ENCODE data around the gene DUSP2. TPM values are rescaled to one million over a fixed set of nuclear protein-coding genes. Genes with fewer than 3 reads are reported as not detected.

DUSP2 gene
- total and polyA plus RNA-seq, 2 donors (not counting 1 experiment from before 2014, with no cell fraction given), result 0.17 to 0.33 TPM

DNA sequence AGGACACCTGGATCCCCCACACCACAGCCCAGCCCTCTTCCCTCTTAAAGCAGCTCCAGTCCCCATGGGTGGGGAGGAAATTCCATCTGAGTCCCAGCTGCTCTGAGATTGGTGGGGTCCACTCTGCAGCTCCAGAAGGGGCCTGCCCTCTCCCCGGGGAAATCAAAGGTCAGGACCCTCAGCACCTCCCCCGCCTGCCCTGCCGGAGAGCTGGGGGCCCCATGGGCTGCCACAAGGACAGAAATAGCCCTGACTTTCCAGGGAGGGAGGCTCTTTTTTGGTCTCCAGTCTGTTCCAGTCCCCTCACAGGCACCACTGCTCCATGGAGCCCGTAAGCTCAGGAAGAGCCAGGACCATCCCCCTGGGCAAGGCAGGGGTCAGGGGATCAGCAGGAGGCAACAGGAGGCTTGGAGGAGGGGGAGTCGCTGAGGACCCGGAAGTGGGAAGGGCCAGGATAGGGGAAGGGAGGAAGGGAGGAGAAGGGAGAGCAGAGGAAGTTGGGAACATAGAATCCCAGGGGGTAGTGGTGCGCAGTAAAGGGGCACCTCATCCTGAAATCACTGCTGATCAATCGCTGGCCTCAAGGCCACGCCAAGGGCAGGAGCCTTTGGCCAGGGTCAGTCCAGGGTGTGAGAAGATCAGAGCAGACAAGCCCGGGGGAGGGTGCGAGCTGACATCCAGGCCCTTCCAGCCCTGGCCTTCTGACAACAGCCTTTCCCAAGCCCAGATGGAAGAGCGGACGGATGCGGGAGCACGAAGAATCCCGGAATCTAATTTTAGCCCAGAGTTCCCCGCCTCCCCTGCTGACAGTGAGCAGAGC lies 36.5 kb downstream of the DUSP2 start:
- no peak overlapping the region for H3K4me2 ChIP-seq (ENCODE audit: extremely low read depth, insufficient read depth, low read length)
- H3K9me3 ChIP-seq (ENCODE audit: control insufficient read depth, insufficient read depth, low read depth, low read length), result no peaks in the 10 kb centered on the region
- H3K36me3 ChIP-seq (ENCODE audit: control insufficient read depth, insufficient read depth, low read length), result no peaks in the 10 kb centered on the region
- H3K4me3 ChIP-seq (replicated peaks in 1 of 4; ENCODE audit: control extremely low read depth in 1 of 4, insufficient read depth in 1 of 4, low read depth in 3 of 4, low read length in 4 of 4), result no peak overlapping the region
- peaks cover 10% of the 10 kb centered on the region for H3K27me3 ChIP-seq (ENCODE audit: control insufficient read depth, insufficient read depth, low read length)
- H3K79me2 ChIP-seq (ENCODE audit: control insufficient read depth, insufficient read depth, low read length), result no peaks in the 10 kb centered on the region
- no peak for TF ChIP-seq EZH2 (IDR thresholded peaks at IDR 0.05; ENCODE audit: low read length, missing control alignments)
- TF ChIP-seq, protein P1, sequence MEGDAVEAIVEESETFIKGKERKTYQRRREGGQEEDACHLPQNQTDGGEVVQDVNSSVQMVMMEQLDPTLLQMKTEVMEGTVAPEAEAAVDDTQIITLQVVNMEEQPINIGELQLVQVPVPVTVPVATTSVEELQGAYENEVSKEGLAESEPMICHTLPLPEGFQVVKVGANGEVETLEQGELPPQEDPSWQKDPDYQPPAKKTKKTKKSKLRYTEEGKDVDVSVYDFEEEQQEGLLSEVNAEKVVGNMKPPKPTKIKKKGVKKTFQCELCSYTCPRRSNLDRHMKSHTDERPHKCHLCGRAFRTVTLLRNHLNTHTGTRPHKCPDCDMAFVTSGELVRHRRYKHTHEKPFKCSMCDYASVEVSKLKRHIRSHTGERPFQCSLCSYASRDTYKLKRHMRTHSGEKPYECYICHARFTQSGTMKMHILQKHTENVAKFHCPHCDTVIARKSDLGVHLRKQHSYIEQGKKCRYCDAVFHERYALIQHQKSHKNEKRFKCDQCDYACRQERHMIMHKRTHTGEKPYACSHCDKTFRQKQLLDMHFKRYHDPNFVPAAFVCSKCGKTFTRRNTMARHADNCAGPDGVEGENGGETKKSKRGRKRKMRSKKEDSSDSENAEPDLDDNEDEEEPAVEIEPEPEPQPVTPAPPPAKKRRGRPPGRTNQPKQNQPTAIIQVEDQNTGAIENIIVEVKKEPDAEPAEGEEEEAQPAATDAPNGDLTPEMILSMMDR (conservative IDR thresholded peaks at IDR 0.05 in 1 of 2, IDR thresholded peaks at IDR 0.05 in 1 of 2; ENCODE audit: low read depth in 1 of 2, low read length in 2 of 2), result no peak
- no peaks in the 10 kb centered on the region for H3K4me1 ChIP-seq (ENCODE audit: control insufficient read depth, extremely low read depth, insufficient read depth, low read length)
- no peak overlapping the region for H3K27ac ChIP-seq (ENCODE audit: insufficient read depth, low read length)
- H4K20me1 ChIP-seq (ENCODE audit: control insufficient read depth, extremely low read depth, insufficient read depth, low read length), result no peaks in the 10 kb centered on the region
- no peak overlapping the region for H2AFZ ChIP-seq (ENCODE audit: low read length)
- H3K9ac ChIP-seq (ENCODE audit: insufficient read depth, low read length), result no peak overlapping the region
- no peak for DNase-seq (ENCODE audit: low read depth in 2 of 2)

GRCh38 chr2:96108151-96108540 lies 37.1 kb downstream of the DUSP2 start:
- DNase-seq (ENCODE audit: low read depth in 2 of 2), result no peak
- H3K27ac ChIP-seq (ENCODE audit: insufficient read depth, low read length), result no peak overlapping the region
- H3K9ac ChIP-seq (ENCODE audit: insufficient read depth, low read length), result no peak overlapping the region
- no peak for TF ChIP-seq EZH2 (IDR thresholded peaks at IDR 0.05; ENCODE audit: low read length, missing control alignments)
- TF ChIP-seq, protein P1 (conservative IDR thresholded peaks at IDR 0.05 in 1 of 2, IDR thresholded peaks at IDR 0.05 in 1 of 2; ENCODE audit: low read depth in 1 of 2, low read length in 2 of 2), result no peak
- no peaks in the 10 kb centered on the region for H3K36me3 ChIP-seq (ENCODE audit: control insufficient read depth, insufficient read depth, low read length)
- no peak overlapping the region for H2AFZ ChIP-seq (ENCODE audit: low read length)
- no peak overlapping the region for H3K4me3 ChIP-seq (replicated peaks in 1 of 4; ENCODE audit: control extremely low read depth in 1 of 4, insufficient read depth in 1 of 4, low read depth in 3 of 4, low read length in 4 of 4)
- no peaks in the 10 kb centered on the region for H4K20me1 ChIP-seq (ENCODE audit: control insufficient read depth, extremely low read depth, insufficient read depth, low read length)
- peaks cover 10% of the 10 kb centered on the region for H3K27me3 ChIP-seq (ENCODE audit: control insufficient read depth, insufficient read depth, low read length)
- no peaks in the 10 kb centered on the region for H3K4me1 ChIP-seq (ENCODE audit: control insufficient read depth, extremely low read depth, insufficient read depth, low read length)
- H3K9me3 ChIP-seq (ENCODE audit: control insufficient read depth, insufficient read depth, low read depth, low read length), result no peaks in the 10 kb centered on the region
- no peak overlapping the region for H3K4me2 ChIP-seq (ENCODE audit: extremely low read depth, insufficient read depth, low read length)
- H3K79me2 ChIP-seq (ENCODE audit: control insufficient read depth, insufficient read depth, low read length), result no peaks in the 10 kb centered on the region

DNA sequence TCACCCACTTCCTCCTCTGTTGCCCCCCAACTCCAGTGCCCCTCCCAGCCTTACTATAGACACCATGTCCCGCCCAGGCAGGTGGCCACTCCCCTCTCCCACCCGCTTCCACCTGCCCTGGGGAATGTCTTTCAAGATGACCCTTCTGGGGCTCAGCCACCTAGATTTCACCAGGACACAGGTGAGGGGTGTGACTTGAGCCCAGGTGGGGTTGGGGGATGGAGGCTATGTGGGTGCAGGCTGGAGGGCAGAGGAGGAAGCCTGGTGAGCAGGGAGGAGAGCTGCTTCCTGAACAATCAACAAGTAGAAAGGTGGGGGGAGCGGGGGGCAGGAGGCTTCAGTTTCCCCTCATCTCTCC lies 37.6 kb downstream of the DUSP2 start:
- Histone ChIP-seq H3K36me3 (ENCODE audit: control insufficient read depth, insufficient read depth, low read length) (no peaks in the 10 kb centered on the region), H3K79me2 (ENCODE audit: control insufficient read depth, insufficient read depth, low read length) (no peaks in the 10 kb centered on the region), H3K4me3 (replicated peaks in 1 of 4; ENCODE audit: control extremely low read depth in 1 of 4, insufficient read depth in 1 of 4, low read depth in 3 of 4, low read length in 4 of 4) (no peak overlapping the region), H3K27ac (ENCODE audit: insufficient read depth, low read length) (no peak overlapping the region), H4K20me1 (ENCODE audit: control insufficient read depth, extremely low read depth, insufficient read depth, low read length) (no peaks in the 10 kb centered on the region), H3K27me3 (ENCODE audit: control insufficient read depth, insufficient read depth, low read length) (peaks cover 10% of the 10 kb centered on the region), H2AFZ (ENCODE audit: low read length) (no peak overlapping the region), H3K4me2 (ENCODE audit: extremely low read depth, insufficient read depth, low read length) (no peak overlapping the region), H3K9me3 (ENCODE audit: control insufficient read depth, insufficient read depth, low read depth, low read length) (no peaks in the 10 kb centered on the region), H3K4me1 (ENCODE audit: control insufficient read depth, extremely low read depth, insufficient read depth, low read length) (no peaks in the 10 kb centered on the region), H3K9ac (ENCODE audit: insufficient read depth, low read length) (no peak overlapping the region)
- TF ChIP-seq EZH2 (IDR thresholded peaks at IDR 0.05; ENCODE audit: low read length, missing control alignments), result no peak
- TF ChIP-seq, protein P1 (conservative IDR thresholded peaks at IDR 0.05 in 1 of 2, IDR thresholded peaks at IDR 0.05 in 1 of 2; ENCODE audit: low read depth in 1 of 2, low read length in 2 of 2), result no peak
- no peak for DNase-seq (ENCODE audit: low read depth in 2 of 2)

All from fibroblast of lung (primary cell).